Suprapubic skin (tissue), 4 donors: ENCODE measurements around the gene MRPL40. TPM values are rescaled to one million over a fixed set of nuclear protein-coding genes. Genes with fewer than 3 reads are reported as not detected.

ENCODE experiments used
- DNase-seq, 2 donors: peaks; one replicate each; pipeline ENCODE4 v3.0.0-alpha.2; 2019; ENCODE audit warnings: low spot score in 2 of 2
- H3K27ac ChIP-seq: fragments of 200-600 bp; sonication (generic); one replicate; pipeline ENCODE4 v1.5.1; 2019
- H3K27me3 ChIP-seq: fragments of 200-600 bp; sonication (generic); one replicate; pipeline ENCODE4 v1.5.1; 2019
- H3K36me3 ChIP-seq: fragments of 200-600 bp; sonication (generic); one replicate; pipeline ENCODE4 v1.5.1; 2019
- H3K4me1 ChIP-seq: fragments of 200-600 bp; sonication (generic); one replicate; pipeline ENCODE4 v1.5.1; 2019
- H3K4me3 ChIP-seq: fragments of 200-600 bp; sonication (generic); one replicate; pipeline ENCODE4 v1.5.1; 2019; ENCODE audit warnings: mild to moderate bottlenecking
- H3K9me3 ChIP-seq: fragments of 200-600 bp; sonication (generic); one replicate; pipeline ENCODE4 v1.5.1; 2019
- CTCF ChIP-seq, 2 donors: fragments of 200-600 bp in 1 of 2; fragments of 450-650 bp in 1 of 2; sonication (generic) in 1 of 2; IDR thresholded peaks; one replicate each; pipeline ENCODE4 v1.5.1; 2016 to 2019; ENCODE audit warnings: antibody characterized with exemption in 2 of 2, mild to moderate bottlenecking in 1 of 2, moderate library complexity in 1 of 2
- EP300 ChIP-seq: sonication (generic); formaldehyde crosslinking; IDR thresholded peaks from one replicate; pipeline ENCODE4 v1.6.1; 2017; ENCODE audit warnings: antibody characterized with exemption
- POLR2A ChIP-seq, 2 donors: fragments of 450-650 bp; IDR thresholded peaks; one replicate each; pipeline ENCODE4 v1.6.1; 2017; ENCODE audit warnings: antibody characterized with exemption in 2 of 2, mild to moderate bottlenecking in 2 of 2, moderate library complexity in 2 of 2
- POLR2AphosphoS5 ChIP-seq, 3 donors: sonication (generic); formaldehyde crosslinking; IDR thresholded peaks; one replicate each; pipeline ENCODE4 v1.6.1; 2017; ENCODE audit warnings: antibody characterized with exemption in 3 of 3
- WGBS: methylation state at CpG from one replicate; pipeline ENCODE4 v1.1.5; 2018; 5-methylcytosine and 5-hydroxymethylcytosine counted together
- total RNA-seq, 4 donors: library from RNA; depleted of rRNA; stranded (reverse); fragments of >200 nt; gene quantifications; one replicate each; pipeline ENCODE4 v1.1.0, GENCODE V29; 2016

Gene MRPL40
- total RNA-seq, 4 donors from 2014 or later: 19.1 to 33.9 (median 22.7) TPM

GRCh38 chr22:19424186-19424500 lies 8.2 kb upstream of the MRPL40 start:
- Histone ChIP-seq H3K27me3 (no peaks in the 10 kb centered on the region), H3K4me3 (no peak overlapping the region), H3K27ac (no peak overlapping the region), H3K9me3 (no peaks in the 10 kb centered on the region), H3K4me1 (peaks cover 5% of the 10 kb centered on the region), H3K36me3 (no peaks in the 10 kb centered on the region)
- no peak for TF ChIP-seq POLR2AphosphoS5 (IDR thresholded peaks at IDR 0.05)
- TF ChIP-seq POLR2A (IDR thresholded peaks at IDR 0.05): no peak
- TF ChIP-seq EP300: no peak
- TF ChIP-seq CTCF (IDR thresholded peaks at IDR 0.05): no peak
- WGBS: 88% methylated on average over 3 of the region's 3 CpGs
- no peak for DNase-seq

GRCh38 chr22:19429950-19430889 lies 2.1 kb upstream of the MRPL40 start:
- Histone ChIP-seq H3K27me3 (no peaks in the 10 kb centered on the region), H3K36me3 (peaks cover 9% of the 10 kb centered on the region), H3K4me3 (peak overlapping the region; percentile 96), H3K27ac (peak overlapping the region; percentile 78), H3K4me1 (peaks cover 32% of the 10 kb centered on the region), H3K9me3 (no peaks in the 10 kb centered on the region)
- no peak for DNase-seq
- 8% methylated on average over 10 of the region's 12 CpGs for WGBS
- TF ChIP-seq CTCF (IDR thresholded peaks at IDR 0.05): no peak
- TF ChIP-seq EP300: no peak

GRCh38 chr22:19430890-19431541 lies 1.3 kb upstream of the MRPL40 start:
- DNase-seq: peak in 1 of 2 donors; percentile 76
- Histone ChIP-seq H3K27ac (peak overlapping the region; percentile 78), H3K4me3 (peak overlapping the region; percentile 96), H3K9me3 (no peaks in the 10 kb centered on the region), H3K4me1 (peaks cover 31% of the 10 kb centered on the region), H3K27me3 (no peaks in the 10 kb centered on the region), H3K36me3 (peaks cover 17% of the 10 kb centered on the region)
- no peak for TF ChIP-seq POLR2A (IDR thresholded peaks at IDR 0.05)
- TF ChIP-seq EP300: no peak
- TF ChIP-seq CTCF (IDR thresholded peaks at IDR 0.05): no peak
- no peak for TF ChIP-seq POLR2AphosphoS5 (IDR thresholded peaks at IDR 0.05)
- WGBS: 1% methylated on average over 14 of the region's 53 CpGs

GRCh38 chr22:19431649-19432132 lies 654 bp upstream of the MRPL40 start, which contains the start of gene HIRA:
Gene HIRA (minus strand): TSS chr22:19431733. CDS start chr22:19431476, 257 bp downstream.
- Histone ChIP-seq H3K4me3 (peak within 1 kb of the TSS; percentile 96), H3K9me3 (no peaks in the 10 kb centered on the region), H3K4me1 (peaks cover 30% of the 10 kb centered on the region), H3K36me3 (peaks cover 22% of the 10 kb centered on the region), H3K27ac (peak within 1 kb of the TSS; percentile 98), H3K27me3 (no peaks in the 10 kb centered on the region)
- peak; percentile 90 to 92 for DNase-seq
- 0% methylated on average over 25 of the region's 66 CpGs for WGBS
- TF ChIP-seq CTCF (IDR thresholded peaks at IDR 0.05): no peak
- TF ChIP-seq POLR2AphosphoS5 (IDR thresholded peaks at IDR 0.05): peak in 1 of 3 donors; percentile 84
- TF ChIP-seq POLR2A (IDR thresholded peaks at IDR 0.05): no peak

GRCh38 chr22:19434401-19434800 lies 2.1 kb downstream of the MRPL40 start:
- no peak for TF ChIP-seq POLR2AphosphoS5 (IDR thresholded peaks at IDR 0.05)
- no peak for TF ChIP-seq EP300
- TF ChIP-seq POLR2A (IDR thresholded peaks at IDR 0.05): no peak
- TF ChIP-seq CTCF (IDR thresholded peaks at IDR 0.05): no peak
- H3K4me1 ChIP-seq: peaks cover 28% of the 10 kb centered on the region
- H3K27ac ChIP-seq: no peak overlapping the region
- DNase-seq: no peak
- peaks cover 26% of the 10 kb centered on the region for H3K36me3 ChIP-seq
- H3K27me3 ChIP-seq: no peaks in the 10 kb centered on the region
- WGBS: 95% methylated on average over 7 of the region's 7 CpGs
- no peaks in the 10 kb centered on the region for H3K9me3 ChIP-seq
- no peak overlapping the region for H3K4me3 ChIP-seq
